ENCODE data around the gene ST8SIA2.

DNA sequence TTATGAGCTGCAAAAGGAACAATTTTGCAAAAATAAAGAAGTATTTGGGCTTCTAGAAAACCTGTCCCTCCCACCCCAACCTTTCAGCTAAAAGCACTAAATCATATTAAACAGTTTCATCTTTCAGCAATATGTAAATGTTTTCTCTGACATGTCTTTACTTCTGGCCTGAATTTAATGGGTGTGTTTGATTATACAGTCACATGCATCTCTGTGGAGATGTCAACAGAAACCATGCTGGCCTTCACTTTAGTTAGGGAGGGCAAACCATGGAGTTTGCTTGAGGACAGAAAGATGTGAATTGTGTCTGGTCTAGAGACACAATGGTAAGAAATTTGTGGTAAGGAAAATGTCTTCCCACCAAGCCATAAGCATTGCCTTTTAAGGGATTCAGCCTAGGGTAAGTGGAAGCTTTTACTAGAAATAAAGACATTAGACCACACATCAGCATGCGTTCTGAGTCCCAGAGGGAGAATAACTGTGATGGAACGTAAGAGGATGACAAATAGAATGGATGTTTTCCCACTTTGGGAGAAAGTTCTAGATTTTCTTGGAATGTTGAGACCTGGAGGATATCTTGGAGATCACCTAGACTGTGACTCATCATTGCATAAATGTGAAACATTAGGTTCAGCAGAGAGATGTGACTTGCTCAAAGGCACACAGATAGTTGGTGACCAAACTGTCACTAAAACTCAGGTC is 68.9 kb downstream of the ST8SIA2 start:
- TF ChIP-seq, protein P1, sequence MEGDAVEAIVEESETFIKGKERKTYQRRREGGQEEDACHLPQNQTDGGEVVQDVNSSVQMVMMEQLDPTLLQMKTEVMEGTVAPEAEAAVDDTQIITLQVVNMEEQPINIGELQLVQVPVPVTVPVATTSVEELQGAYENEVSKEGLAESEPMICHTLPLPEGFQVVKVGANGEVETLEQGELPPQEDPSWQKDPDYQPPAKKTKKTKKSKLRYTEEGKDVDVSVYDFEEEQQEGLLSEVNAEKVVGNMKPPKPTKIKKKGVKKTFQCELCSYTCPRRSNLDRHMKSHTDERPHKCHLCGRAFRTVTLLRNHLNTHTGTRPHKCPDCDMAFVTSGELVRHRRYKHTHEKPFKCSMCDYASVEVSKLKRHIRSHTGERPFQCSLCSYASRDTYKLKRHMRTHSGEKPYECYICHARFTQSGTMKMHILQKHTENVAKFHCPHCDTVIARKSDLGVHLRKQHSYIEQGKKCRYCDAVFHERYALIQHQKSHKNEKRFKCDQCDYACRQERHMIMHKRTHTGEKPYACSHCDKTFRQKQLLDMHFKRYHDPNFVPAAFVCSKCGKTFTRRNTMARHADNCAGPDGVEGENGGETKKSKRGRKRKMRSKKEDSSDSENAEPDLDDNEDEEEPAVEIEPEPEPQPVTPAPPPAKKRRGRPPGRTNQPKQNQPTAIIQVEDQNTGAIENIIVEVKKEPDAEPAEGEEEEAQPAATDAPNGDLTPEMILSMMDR (IDR thresholded peaks at IDR 0.05): no peak
- no peak for TF ChIP-seq POLR2AphosphoS5 (IDR thresholded peaks at IDR 0.05)

Measured in suprapubic skin (tissue), 3 donors.